Mucosa of rectum (tissue), 2 donors: Measurements from ENCODE around the gene C1orf116.

ENCODE experiments used
- H3K27ac ChIP-seq, 2 donors: one replicate each; pipeline ENCODE4 v1.7.0; 2013; ENCODE audit warnings: inconsistent platforms in 2 of 2, low read depth in 2 of 2, low read length in 2 of 2
- H3K27me3 ChIP-seq, 2 donors: one replicate each; pipeline ENCODE4 v1.7.0; 2013; ENCODE audit warnings: low read length in 2 of 2; ENCODE audit not compliant: control insufficient read depth in 2 of 2, insufficient read depth in 2 of 2
- H3K36me3 ChIP-seq, 2 donors: one replicate each; pipeline ENCODE4 v1.7.0; 2013; ENCODE audit warnings: low read length in 2 of 2; ENCODE audit not compliant: control insufficient read depth in 2 of 2, insufficient read depth in 2 of 2
- H3K4me1 ChIP-seq, 2 donors: one replicate each; pipeline ENCODE4 v1.7.0; 2013; ENCODE audit warnings: low read length in 2 of 2, mild to moderate bottlenecking in 1 of 2; ENCODE audit not compliant: control insufficient read depth in 2 of 2, insufficient read depth in 2 of 2
- H3K4me3 ChIP-seq, 2 donors: one replicate each; pipeline ENCODE4 v1.7.0; 2013; ENCODE audit warnings: low read length in 2 of 2
- H3K9ac ChIP-seq, 2 donors: one replicate each; pipeline ENCODE4 v1.7.0; 2013; ENCODE audit warnings: low read length in 2 of 2, low read depth in 1 of 2, mild to moderate bottlenecking in 1 of 2
- H3K9me3 ChIP-seq, 2 donors: one replicate each; pipeline ENCODE4 v1.7.0; 2013; ENCODE audit warnings: low read length in 2 of 2; ENCODE audit not compliant: control insufficient read depth in 2 of 2
- donor health status: healthy.
- donor health status: Normal muscosa, but diverticular disease.

C1orf116 gene

DNA sequence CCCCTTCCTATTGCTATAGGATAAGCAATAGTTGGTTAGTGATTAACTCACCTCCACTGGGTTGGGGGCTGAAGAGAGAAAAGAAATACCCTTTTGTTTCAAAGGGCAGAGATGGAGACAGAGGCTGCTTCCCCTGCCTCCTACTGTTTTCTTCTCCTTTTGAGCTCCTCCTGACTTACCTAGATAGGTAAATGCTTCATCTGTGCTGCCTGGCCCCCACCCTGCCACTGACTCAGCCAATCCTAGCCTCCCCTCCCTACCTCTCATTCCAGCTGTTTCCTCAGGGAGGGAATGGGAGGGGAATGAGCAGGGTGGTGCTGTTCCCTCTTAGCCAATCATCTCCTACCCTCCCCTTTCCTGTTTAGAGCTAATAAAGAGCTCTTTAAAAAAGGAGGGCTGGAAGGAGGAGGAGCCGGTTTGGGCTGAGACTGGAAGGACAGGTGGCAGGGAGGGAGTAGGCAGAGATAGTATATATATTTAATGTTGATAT lies at the start of gene C1orf116:
Gene C1orf116 (minus strand): TSS at position 229 of the 490 bp plus-strand sequence. CDS start 5,158 bp downstream, outside the sequence.
- no peaks in the 10 kb centered on the region for H3K36me3 ChIP-seq
- H3K9me3 ChIP-seq = no peaks in the 10 kb centered on the region
- peak within 1 kb of the TSS; percentile 59 to 82 for H3K4me3 ChIP-seq
- H3K9ac ChIP-seq = peak within 1 kb of the TSS; percentile 75 to 76
- peaks cover 32 to 58% of the 10 kb centered on the region in 2 donors for H3K4me1 ChIP-seq
- peak within 1 kb of the TSS; percentile 95 to 96 for H3K27ac ChIP-seq
- peaks cover 0 to 9% of the 10 kb centered on the region in 2 donors for H3K27me3 ChIP-seq

DNA sequence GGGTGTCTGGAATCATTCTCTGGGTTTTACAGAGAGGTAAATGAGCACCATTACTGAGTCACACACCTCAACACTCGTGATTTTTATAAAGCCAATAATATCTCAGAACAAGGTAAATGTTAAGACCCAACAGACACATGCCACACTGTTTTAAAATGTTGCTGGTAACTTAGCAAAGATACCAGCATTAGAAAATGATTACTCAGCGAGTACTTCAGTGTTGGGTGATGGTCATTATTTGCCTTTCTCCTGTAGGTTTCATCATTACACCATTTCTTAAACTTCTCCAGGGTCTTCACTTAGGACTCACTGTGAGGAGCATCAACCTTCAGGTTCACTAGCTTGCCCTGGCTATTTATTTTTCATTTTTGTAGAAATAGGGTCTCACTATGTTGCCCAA lies 49.2 kb upstream of the C1orf116 start:
- Histone ChIP-seq H3K9me3 (no peaks in the 10 kb centered on the region), H3K27me3 (no peaks in the 10 kb centered on the region), H3K36me3 (peaks cover 16 to 21% of the 10 kb centered on the region in 2 donors), H3K4me3 (no peak overlapping the region), H3K9ac (no peak overlapping the region), H3K27ac (no peak overlapping the region), H3K4me1 (peaks cover 0 to 4% of the 10 kb centered on the region in 2 donors)

DNA sequence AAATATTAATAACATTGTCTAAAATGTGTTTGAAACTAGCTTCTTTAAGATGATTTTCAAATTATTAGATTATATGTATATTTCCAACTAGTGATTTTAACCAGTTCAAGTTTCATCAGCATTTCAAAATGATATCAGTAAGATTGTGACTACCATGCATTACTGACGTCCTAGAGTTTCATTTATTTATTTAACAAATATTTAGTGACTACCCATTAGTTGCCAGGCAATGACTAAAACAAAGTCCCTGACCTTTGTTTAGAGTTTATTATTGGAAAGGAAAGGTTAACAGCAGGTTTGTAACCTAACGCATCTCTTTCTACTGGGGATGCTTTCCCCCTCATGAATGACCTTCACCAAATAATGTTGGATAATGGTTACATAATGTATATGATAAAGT lies 48.5 kb upstream of the C1orf116 start:
- peaks cover 16 to 25% of the 10 kb centered on the region in 2 donors for H3K36me3 ChIP-seq
- H3K27ac ChIP-seq = no peak overlapping the region
- H3K9me3 ChIP-seq = no peaks in the 10 kb centered on the region
- H3K4me3 ChIP-seq = no peak overlapping the region
- peaks cover 0 to 4% of the 10 kb centered on the region in 2 donors for H3K4me1 ChIP-seq
- no peaks in the 10 kb centered on the region for H3K27me3 ChIP-seq
- no peak overlapping the region for H3K9ac ChIP-seq

DNA sequence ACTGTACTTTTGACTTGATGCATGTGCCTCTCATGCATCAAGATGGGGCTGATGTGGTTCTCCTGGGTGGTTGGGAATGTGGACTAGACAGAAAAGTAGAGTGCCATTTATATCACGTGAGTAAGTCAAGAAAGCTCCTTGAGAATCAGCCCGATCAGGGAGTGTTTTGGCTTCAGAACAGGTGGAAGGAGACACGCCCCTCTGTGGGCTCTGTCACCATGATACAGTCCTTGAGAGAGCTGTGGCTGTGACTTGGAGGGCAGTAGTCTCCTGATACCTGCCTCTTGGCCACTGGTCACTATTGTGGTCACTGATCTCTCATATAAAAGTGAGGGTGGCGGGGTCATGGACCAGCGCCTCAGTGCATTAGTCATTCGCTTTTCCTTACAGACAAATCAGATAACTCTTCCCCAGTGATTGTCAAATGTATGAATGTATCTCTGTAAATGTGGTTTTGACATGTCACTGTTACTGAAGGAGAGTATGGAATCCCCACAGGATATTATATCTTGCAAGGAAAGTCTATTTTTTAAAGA lies 47.2 kb upstream of the C1orf116 start:
- Histone ChIP-seq H3K27ac (no peak overlapping the region), H3K4me3 (no peak overlapping the region), H3K27me3 (no peaks in the 10 kb centered on the region), H3K36me3 (peaks cover 22 to 31% of the 10 kb centered on the region in 2 donors), H3K4me1 (peaks cover 0 to 4% of the 10 kb centered on the region in 2 donors), H3K9me3 (no peaks in the 10 kb centered on the region), H3K9ac (no peak overlapping the region)

DNA sequence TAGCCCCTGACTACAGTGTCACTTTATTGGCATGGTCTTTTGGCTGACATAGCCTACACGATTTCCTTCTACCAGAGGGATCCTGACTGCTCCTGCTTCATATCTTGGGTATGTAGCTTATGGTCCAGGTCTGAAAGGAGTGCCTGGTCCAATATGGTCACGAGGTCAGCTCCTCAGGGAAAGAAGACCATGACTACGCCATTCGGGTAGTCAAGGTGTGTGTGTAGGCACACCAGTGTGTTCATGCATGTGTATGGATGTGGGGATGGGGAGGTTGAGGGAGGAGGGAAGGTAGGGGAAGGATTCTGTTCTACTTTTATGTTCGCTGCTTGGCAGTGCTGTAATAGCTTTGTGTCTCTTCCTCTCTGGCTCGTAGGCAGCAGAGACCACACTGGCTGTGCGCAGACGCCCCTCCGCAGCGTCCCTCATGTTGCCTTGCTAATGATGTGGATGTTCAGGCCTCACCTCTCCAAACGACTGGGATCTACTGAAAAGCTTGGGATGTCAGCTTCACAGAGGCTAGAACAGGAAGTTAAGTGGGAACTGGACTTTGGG lies 46.1 kb upstream of the C1orf116 start:
- Histone ChIP-seq H3K4me3 (no peak overlapping the region), H3K9ac (no peak overlapping the region), H3K27ac (no peak overlapping the region), H3K36me3 (peaks cover 25 to 33% of the 10 kb centered on the region in 2 donors), H3K9me3 (no peaks in the 10 kb centered on the region), H3K4me1 (peaks cover 0 to 4% of the 10 kb centered on the region in 2 donors), H3K27me3 (no peaks in the 10 kb centered on the region)

DNA sequence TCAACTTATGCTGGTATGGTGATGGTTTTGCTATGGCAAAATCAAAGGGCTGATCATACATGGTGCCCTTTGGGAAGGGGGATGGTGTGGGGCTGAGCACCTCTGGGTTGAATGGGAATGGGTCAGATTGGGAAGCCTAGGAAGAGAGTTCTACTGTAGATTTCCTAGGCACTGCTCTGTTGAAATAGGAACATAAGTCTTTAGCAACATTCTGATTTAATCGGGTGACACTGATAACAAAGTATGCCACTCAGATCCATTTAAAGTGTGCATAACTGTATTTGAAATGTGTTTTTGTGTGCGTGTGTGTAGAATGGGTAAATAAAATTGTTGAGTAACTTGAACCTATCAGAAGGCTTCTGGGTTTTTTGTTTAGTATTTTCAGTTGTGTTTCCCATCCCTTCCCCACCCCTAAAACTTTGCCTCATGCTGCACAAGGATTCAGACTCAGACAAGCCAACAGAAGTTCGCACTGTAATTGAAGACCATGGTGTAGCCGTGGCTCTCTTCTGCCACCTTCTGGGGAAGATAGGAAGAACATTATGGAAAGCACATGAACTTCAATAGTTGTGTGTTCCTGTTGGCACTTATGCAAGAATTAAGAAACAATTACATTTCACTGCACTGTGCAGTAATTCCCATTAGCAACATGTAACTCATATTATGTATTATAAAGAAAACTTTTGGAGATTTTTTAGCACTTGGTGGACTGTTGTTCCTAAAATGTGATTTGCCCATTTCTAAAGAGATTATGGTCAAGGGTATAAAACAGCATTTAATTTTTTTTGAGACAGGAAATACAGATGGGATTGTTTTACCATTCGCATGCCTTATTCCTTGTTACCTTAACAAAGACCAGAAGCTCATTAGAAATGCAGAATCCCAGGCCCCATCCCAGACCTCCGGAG lies 45.2 kb upstream of the C1orf116 start:
- Histone ChIP-seq H3K27me3 (no peaks in the 10 kb centered on the region), H3K4me3 (no peak overlapping the region), H3K9ac (no peak overlapping the region), H3K9me3 (no peaks in the 10 kb centered on the region), H3K27ac (peak overlapping the region in 1 of 2 donors; percentile 26), H3K4me1 (peaks cover 0 to 4% of the 10 kb centered on the region in 2 donors), H3K36me3 (peaks cover 29 to 40% of the 10 kb centered on the region in 2 donors)

DNA sequence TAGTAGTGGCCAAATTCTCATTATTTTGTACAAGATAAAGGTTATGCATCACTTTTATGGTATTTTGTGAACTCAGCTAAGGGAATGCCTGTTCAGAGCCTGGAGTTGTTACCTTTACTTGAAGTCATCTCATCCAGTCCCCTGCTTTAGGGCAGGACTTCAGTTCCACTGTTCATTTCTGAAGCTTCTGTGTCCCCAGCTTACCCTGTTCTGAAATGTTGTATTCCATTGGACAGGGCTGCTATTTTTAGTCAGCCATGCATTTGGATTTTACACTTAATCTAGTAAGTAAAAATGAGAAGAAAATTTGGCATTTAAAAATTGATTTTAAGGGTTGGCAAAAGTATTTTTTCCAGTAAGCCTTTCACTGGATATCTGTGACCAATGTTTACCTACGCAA lies 44.5 kb upstream of the C1orf116 start:
- Histone ChIP-seq H3K27ac (peak overlapping the region in 1 of 2 donors; percentile 26), H3K4me1 (peaks cover 0 to 4% of the 10 kb centered on the region in 2 donors), H3K36me3 (peaks cover 37 to 46% of the 10 kb centered on the region in 2 donors), H3K9me3 (no peaks in the 10 kb centered on the region), H3K9ac (no peak overlapping the region), H3K27me3 (no peaks in the 10 kb centered on the region), H3K4me3 (no peak overlapping the region)

DNA sequence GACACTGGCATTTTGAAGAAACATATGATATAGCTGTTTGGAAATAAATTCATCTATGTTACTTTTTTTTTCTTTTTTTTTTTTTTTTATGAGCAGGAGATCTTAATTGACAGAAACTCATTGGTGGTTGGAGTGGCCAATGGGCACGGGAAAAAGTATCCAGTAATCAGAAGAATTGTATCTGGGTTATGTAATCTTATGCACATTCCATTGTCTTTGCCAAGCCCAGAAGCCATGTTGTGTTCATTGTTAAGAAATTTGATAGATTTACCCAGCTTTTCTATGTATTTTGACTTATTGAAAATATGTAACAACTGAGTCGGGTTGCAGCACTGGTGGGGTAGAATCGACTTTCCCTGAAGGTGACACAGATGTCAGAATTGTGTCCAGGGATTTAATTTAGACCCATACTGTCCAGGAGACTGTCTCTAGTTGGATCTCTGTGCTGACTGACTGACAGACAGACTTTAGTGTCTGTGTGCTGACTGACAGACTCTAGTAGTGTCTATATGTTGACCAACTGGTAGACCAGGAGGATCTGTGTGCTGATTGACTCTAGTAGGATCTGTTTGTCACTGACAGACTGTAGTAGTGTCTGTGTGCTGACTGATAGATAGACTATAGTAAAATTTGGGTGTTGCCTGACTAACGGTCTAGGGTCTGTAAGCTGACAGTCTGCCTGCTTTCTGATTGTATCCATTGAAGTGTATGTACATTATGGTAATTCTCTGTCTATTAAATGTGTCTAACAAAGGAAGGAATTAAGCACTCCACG lies 43.8 kb upstream of the C1orf116 start:
- H3K36me3 ChIP-seq = peaks cover 43 to 53% of the 10 kb centered on the region in 2 donors
- H3K4me3 ChIP-seq = no peak overlapping the region
- H3K4me1 ChIP-seq = peaks cover 0 to 4% of the 10 kb centered on the region in 2 donors
- H3K27me3 ChIP-seq = no peaks in the 10 kb centered on the region
- H3K27ac ChIP-seq = no peak overlapping the region
- no peak overlapping the region for H3K9ac ChIP-seq
- no peaks in the 10 kb centered on the region for H3K9me3 ChIP-seq

DNA sequence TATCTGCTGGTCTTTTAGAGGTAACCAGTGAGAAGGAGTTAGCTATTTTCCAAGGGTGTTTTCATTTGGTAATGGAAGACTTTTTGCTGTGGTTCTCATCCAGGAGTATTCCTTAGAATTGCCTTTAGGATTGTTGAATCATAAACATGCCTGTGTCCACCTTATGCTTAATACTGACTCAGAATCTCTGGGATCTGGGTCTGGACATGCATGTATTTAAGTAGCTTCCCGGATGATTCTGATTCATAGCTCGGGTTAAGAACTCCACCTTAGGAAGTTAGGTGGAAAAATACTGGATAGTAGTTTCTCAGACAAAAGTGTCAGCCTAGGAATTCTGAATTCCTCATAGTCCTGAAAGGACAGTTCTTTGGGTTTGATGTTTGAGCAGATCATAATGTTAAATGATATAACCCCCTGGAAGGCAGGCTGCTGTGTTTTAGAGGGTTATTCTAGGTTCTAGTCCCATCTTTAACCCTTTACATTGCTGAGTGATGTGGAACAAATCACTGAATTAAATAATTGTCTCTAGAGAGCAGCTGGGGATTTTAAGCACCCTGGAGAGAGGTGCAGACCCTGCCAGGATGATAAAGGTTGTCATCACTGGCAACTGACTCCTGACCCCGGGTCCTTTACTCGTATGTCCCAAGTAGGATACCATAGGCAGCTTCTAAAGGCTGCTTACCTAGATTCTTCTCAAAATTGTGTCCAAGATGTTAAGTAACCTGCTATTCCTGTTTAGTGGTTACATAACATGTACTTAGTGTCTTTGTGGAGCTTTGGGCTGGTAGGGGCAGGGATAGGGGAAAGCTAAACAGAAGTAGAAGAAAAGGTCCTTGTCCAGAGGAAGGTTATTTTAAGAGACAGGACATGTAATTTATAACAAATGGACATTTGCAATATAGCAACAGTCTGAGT lies 41.6 kb upstream of the C1orf116 start:
- H3K27ac ChIP-seq = no peak overlapping the region
- no peaks in the 10 kb centered on the region for H3K27me3 ChIP-seq
- H3K9ac ChIP-seq = no peak overlapping the region
- H3K4me3 ChIP-seq = no peak overlapping the region
- no peaks in the 10 kb centered on the region for H3K9me3 ChIP-seq
- H3K36me3 ChIP-seq = peaks cover 57 to 63% of the 10 kb centered on the region in 2 donors
- H3K4me1 ChIP-seq = peaks cover 0 to 5% of the 10 kb centered on the region in 2 donors
